Panc1 (cell line): ENCODE results near the gene PCDHA11.

Source experiments
- POLR2AphosphoS5 ChIP-seq: IDR thresholded peaks from 2 replicates; pipeline ENCODE4 v1.6.1; 2012; ENCODE audit warnings: mild to moderate bottlenecking, low read depth, low read length, moderate library complexity
- SIN3A ChIP-seq: IDR thresholded peaks from 2 replicates; pipeline ENCODE4 v1.6.1; 2012; ENCODE audit warnings: low read depth, mild to moderate bottlenecking, low read length, moderate library complexity, borderline replicate concordance; ENCODE audit not compliant: insufficient read depth
- TF ChIP-seq, protein P1 (sequence below): fragments of 450-650 bp; IDR thresholded peaks from 2 replicates; pipeline ENCODE4 v1.5.1; 2017; ENCODE audit warnings: mild to moderate bottlenecking
- TF ChIP-seq, protein P2 (sequence below), 2 experiments: IDR thresholded peaks; 2 replicates each; pipeline ENCODE4 v1.6.1; 2011 to 2012; ENCODE audit warnings: low read depth in 2 of 2, control low read depth in 1 of 2, low read length in 1 of 2, mild to moderate bottlenecking in 1 of 2, moderate library complexity in 1 of 2; ENCODE audit not compliant: insufficient read depth in 1 of 2

- TF ChIP-seq, protein P1, sequence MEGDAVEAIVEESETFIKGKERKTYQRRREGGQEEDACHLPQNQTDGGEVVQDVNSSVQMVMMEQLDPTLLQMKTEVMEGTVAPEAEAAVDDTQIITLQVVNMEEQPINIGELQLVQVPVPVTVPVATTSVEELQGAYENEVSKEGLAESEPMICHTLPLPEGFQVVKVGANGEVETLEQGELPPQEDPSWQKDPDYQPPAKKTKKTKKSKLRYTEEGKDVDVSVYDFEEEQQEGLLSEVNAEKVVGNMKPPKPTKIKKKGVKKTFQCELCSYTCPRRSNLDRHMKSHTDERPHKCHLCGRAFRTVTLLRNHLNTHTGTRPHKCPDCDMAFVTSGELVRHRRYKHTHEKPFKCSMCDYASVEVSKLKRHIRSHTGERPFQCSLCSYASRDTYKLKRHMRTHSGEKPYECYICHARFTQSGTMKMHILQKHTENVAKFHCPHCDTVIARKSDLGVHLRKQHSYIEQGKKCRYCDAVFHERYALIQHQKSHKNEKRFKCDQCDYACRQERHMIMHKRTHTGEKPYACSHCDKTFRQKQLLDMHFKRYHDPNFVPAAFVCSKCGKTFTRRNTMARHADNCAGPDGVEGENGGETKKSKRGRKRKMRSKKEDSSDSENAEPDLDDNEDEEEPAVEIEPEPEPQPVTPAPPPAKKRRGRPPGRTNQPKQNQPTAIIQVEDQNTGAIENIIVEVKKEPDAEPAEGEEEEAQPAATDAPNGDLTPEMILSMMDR, result no peak
- TF ChIP-seq, protein P2, sequence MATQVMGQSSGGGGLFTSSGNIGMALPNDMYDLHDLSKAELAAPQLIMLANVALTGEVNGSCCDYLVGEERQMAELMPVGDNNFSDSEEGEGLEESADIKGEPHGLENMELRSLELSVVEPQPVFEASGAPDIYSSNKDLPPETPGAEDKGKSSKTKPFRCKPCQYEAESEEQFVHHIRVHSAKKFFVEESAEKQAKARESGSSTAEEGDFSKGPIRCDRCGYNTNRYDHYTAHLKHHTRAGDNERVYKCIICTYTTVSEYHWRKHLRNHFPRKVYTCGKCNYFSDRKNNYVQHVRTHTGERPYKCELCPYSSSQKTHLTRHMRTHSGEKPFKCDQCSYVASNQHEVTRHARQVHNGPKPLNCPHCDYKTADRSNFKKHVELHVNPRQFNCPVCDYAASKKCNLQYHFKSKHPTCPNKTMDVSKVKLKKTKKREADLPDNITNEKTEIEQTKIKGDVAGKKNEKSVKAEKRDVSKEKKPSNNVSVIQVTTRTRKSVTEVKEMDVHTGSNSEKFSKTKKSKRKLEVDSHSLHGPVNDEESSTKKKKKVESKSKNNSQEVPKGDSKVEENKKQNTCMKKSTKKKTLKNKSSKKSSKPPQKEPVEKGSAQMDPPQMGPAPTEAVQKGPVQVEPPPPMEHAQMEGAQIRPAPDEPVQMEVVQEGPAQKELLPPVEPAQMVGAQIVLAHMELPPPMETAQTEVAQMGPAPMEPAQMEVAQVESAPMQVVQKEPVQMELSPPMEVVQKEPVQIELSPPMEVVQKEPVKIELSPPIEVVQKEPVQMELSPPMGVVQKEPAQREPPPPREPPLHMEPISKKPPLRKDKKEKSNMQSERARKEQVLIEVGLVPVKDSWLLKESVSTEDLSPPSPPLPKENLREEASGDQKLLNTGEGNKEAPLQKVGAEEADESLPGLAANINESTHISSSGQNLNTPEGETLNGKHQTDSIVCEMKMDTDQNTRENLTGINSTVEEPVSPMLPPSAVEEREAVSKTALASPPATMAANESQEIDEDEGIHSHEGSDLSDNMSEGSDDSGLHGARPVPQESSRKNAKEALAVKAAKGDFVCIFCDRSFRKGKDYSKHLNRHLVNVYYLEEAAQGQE (IDR thresholded peaks at IDR 0.05; ENCODE audit: insufficient read depth in 1 of 2, low read depth in 2 of 2, low read length in 1 of 2), result no peak
- TF ChIP-seq POLR2AphosphoS5, result no peak
- no peak for TF ChIP-seq SIN3A
These were observed 40.4 kb upstream of the PCDHA11 start for GRCh38 chr5:140828362-140828737.
